ENCODE data around the gene IFIT1.
"Not testable (repeated sequence)": the region's sequence is repeated elsewhere in the genome, so short reads cannot be mapped to it uniquely, and the experiment has no call there.

- TF ChIP-seq POLR2A (IDR thresholded peaks at IDR 0.05; ENCODE audit: low read length); GATA1 (IDR thresholded peaks at IDR 0.05; ENCODE audit: low read depth, low read length): not testable (repeated sequence)
These were observed 13.8 kb downstream of the IFIT1 start for GRCh38 chr10:89406178-89406577.
